Measurements from ENCODE around the gene QSER1. TPM values are rescaled to one million over a fixed set of nuclear protein-coding genes. Genes with fewer than 3 reads are reported as not detected.

The QSER1 gene
- total RNA-seq, 4 donors from 2014 or later = 17.2 to 79.4 (median 43.8) TPM

GRCh38 chr11:32990481-32990880 lies 97.9 kb downstream of the QSER1 start:
- no peak overlapping the region for H3K27ac ChIP-seq
- TF ChIP-seq CTCF (IDR thresholded peaks at IDR 0.05) (no peak), POLR2A (IDR thresholded peaks at IDR 0.05) (no peak)
- no peaks in the 10 kb centered on the region for H3K9me3 ChIP-seq
- no peaks in the 10 kb centered on the region for H3K27me3 ChIP-seq
- DNase-seq = no peak
- H3K4me1 ChIP-seq = no peaks in the 10 kb centered on the region
- no peak overlapping the region for H3K4me3 ChIP-seq
- intact Hi-C loops (cut with DNase I; ENCODE audit: low total_unique reads) = no loop called here
- no peaks in the 10 kb centered on the region for H3K36me3 ChIP-seq

- Histone ChIP-seq H3K4me1 (no peaks in the 10 kb centered on the region), H3K36me3 (no peaks in the 10 kb centered on the region), H3K27me3 (no peaks in the 10 kb centered on the region), H3K9me3 (no peaks in the 10 kb centered on the region), H3K4me3 (no peak overlapping the region), H3K27ac (no peak overlapping the region)
- TF ChIP-seq POLR2A (IDR thresholded peaks at IDR 0.05) (no peak), CTCF (IDR thresholded peaks at IDR 0.05) (no peak)
- no peak for DNase-seq
- intact Hi-C loops (cut with DNase I; ENCODE audit: low total_unique reads) = no loop called here
Measured at GRCh38 chr11:32991427-32991826, 98.8 kb downstream of the QSER1 start.

GRCh38 chr11:32991898-32992297 lies 99.3 kb downstream of the QSER1 start:
- H3K4me1 ChIP-seq = no peaks in the 10 kb centered on the region
- no peak for TF ChIP-seq POLR2A (IDR thresholded peaks at IDR 0.05)
- no peaks in the 10 kb centered on the region for H3K27me3 ChIP-seq
- H3K4me3 ChIP-seq = no peak overlapping the region
- DNase-seq = no peak
- no peaks in the 10 kb centered on the region for H3K9me3 ChIP-seq
- intact Hi-C loops (cut with DNase I; ENCODE audit: low total_unique reads) = no loop called here
- H3K27ac ChIP-seq = no peak overlapping the region
- no peaks in the 10 kb centered on the region for H3K36me3 ChIP-seq

- H3K27ac ChIP-seq = no peak overlapping the region
- intact Hi-C loops (cut with DNase I; ENCODE audit: low total_unique reads) = no loop called here
- no peaks in the 10 kb centered on the region for H3K27me3 ChIP-seq
- no peaks in the 10 kb centered on the region for H3K36me3 ChIP-seq
- no peak for DNase-seq
- no peak overlapping the region for H3K4me3 ChIP-seq
- no peaks in the 10 kb centered on the region for H3K9me3 ChIP-seq
- TF ChIP-seq POLR2A (IDR thresholded peaks at IDR 0.05) = no peak
- no peak for TF ChIP-seq CTCF (IDR thresholded peaks at IDR 0.05)
- H3K4me1 ChIP-seq = no peaks in the 10 kb centered on the region
Measured at GRCh38 chr11:33000181-33000580, 107.6 kb downstream of the QSER1 start.

- no peaks in the 10 kb centered on the region for H3K9me3 ChIP-seq
- TF ChIP-seq CTCF (IDR thresholded peaks at IDR 0.05) (no peak), POLR2A (IDR thresholded peaks at IDR 0.05) (no peak)
- H3K36me3 ChIP-seq = no peaks in the 10 kb centered on the region
- H3K27me3 ChIP-seq = no peaks in the 10 kb centered on the region
- no peaks in the 10 kb centered on the region for H3K4me1 ChIP-seq
- H3K4me3 ChIP-seq = no peak overlapping the region
- no peak for DNase-seq
- intact Hi-C loops (cut with DNase I; ENCODE audit: low total_unique reads) = no loop called here
- H3K27ac ChIP-seq = no peak overlapping the region
Measured at GRCh38 chr11:33001281-33001680, 108.7 kb downstream of the QSER1 start.

Data from uterus (tissue), 4 donors.